Measurements from ENCODE around the gene QDPR. TPM values are rescaled to one million over a fixed set of nuclear protein-coding genes. Genes with fewer than 3 reads are reported as not detected.

QDPR gene
- total and polyA plus RNA-seq, 9 of the 15 experiments (the other 6 are each of a cell fraction or from before 2014, with no cell fraction given), result 5.7 to 29.7 (median 17.2) TPM

- DNase-seq (ENCODE audit: extremely low read depth in 1 of 4, low spot score in 3 of 4) (no peak), FAIRE-seq (no peak), ATAC-seq (no peak)
- H3K4me2 ChIP-seq (ENCODE audit: insufficient read depth, low read length), result no peak overlapping the region
- no peaks in the 10 kb centered on the region for H3K79me2 ChIP-seq (ENCODE audit: control insufficient read depth, insufficient read depth, low read length)
- no TSS peak for BruUV-seq (replicated peaks)
- intact Hi-C loops (cut with micrococcal nuclease) (loop anchor here (10.0 kb wide), 1 partner anchor 479 kb away; the partner anchor contains the start of gene LCORL), in situ Hi-C loops (cut with MboI) (loop anchor here (10.0 to 25.0 kb wide), 2 partner anchors 249 to 1042 kb away; no protein-coding TSS in a partner anchor)
- no peak for TF ChIP-seq JUND (IDR thresholded peaks at IDR 0.05; ENCODE audit: borderline replicate concordance, low read depth, low read length)
- 0 out of 3 replicates have a peak, but pooled peaks have one; percentile 18 for TF ChIP-seq JUND (tag; IDR thresholded peaks at IDR 0.05; ENCODE audit: borderline replicate concordance, low read depth, low read length)
- TF ChIP-seq FOSL1 (tag; conservative IDR thresholded peaks at IDR 0.05), result peak; percentile 63
- TF ChIP-seq ZKSCAN1 (IDR thresholded peaks at IDR 0.05; ENCODE audit: low read depth, low read length), result no peak
- no peaks in the 10 kb centered on the region for H3K36me3 ChIP-seq (ENCODE audit: control insufficient read depth, insufficient read depth, low read length)
- WGBS (ENCODE audit: insufficient coverage, low coverage, missing lambda C conversion rate), result 38% methylated on average over 11 of the region's 11 CpGs
- CTCF ChIA-PET (ENCODE audit: low intra/inter-chr PET ratio), result no interaction called here
- H3K9me3 ChIP-seq (replicated peaks; ENCODE audit: control insufficient read depth, insufficient read depth, low read depth, low read length), result no peaks in the 10 kb centered on the region; the same call in 1 of the 2 replicates
- H4K20me1 ChIP-seq (replicated peaks; ENCODE audit: control insufficient read depth, insufficient read depth, low read length), result no peaks in the 10 kb centered on the region
- peak overlapping the region; percentile 75 for H2AFZ ChIP-seq (ENCODE audit: low read depth, low read length)
- H3K27ac ChIP-seq (ENCODE audit: extremely low read depth, low read depth, low read length), result no peak overlapping the region
- peaks cover 0 to 5% of the 10 kb centered on the region in 2 experiments; a peak in 4 of 5 replicates for H3K4me1 ChIP-seq (replicated peaks in 1 of 2; ENCODE audit: control insufficient read depth in 2 of 2, insufficient read depth in 2 of 2, low read length in 2 of 2)
- no peak overlapping the region for H3K9ac ChIP-seq (ENCODE audit: insufficient read depth in 1 of 2, low read depth in 2 of 2, low read length in 2 of 2)
- no peaks in the 10 kb centered on the region; a peak in 1 of 5 replicates for H3K27me3 ChIP-seq (ENCODE audit: control insufficient read depth in 2 of 2, insufficient read depth in 2 of 2, low read length in 2 of 2)
- POLR2A ChIA-PET, result interaction anchor here (0.6 to 0.9 kb wide), 4 partner anchors 15 to 115 kb away, joined by 3 read pairs; no protein-coding TSS in a partner anchor
- H3K9me1 ChIP-seq (ENCODE audit: control insufficient read depth, insufficient read depth, low read length), result no peaks in the 10 kb centered on the region
- H3K4me3 ChIP-seq, result no peak overlapping the region
Measured at GRCh38 chr4:17545374-17546140, 33.7 kb upstream of the QDPR start.

Data from K562 (cell line).